ENCODE results near the gene SLC29A1. TPM values are rescaled to one million over a fixed set of nuclear protein-coding genes. Genes with fewer than 3 reads are reported as not detected.

SLC29A1 gene
- total RNA-seq, 1 donor from 2014 or later = 55.0 TPM

- peak within 1 kb of the TSS; percentile 97 for H3K27ac Mint-ChIP-seq (ENCODE audit: unreplicated experiment)
Observed at GRCh38 chr6:44257025-44257752, 33.8 kb downstream of the SLC29A1 start, which contains the start of gene SLC35B2. Gene SLC35B2, minus strand, starts transcription at chr6:44257528. Its CDS starts 118 bp downstream, at chr6:44257410.

GRCh38 chr6:44257753-44258324 lies 34.4 kb downstream of the SLC29A1 start:
- H3K36me3 Mint-ChIP-seq (ENCODE audit: low read depth) = peaks cover 23% of the 10 kb centered on the region
- peak overlapping the region; percentile 97 for H3K27ac Mint-ChIP-seq (ENCODE audit: unreplicated experiment)
- H3K4me1 Mint-ChIP-seq = peaks cover 53% of the 10 kb centered on the region
- H3K9me3 Mint-ChIP-seq = no peaks in the 10 kb centered on the region
- H3K4me3 Mint-ChIP-seq = peak overlapping the region; percentile 90
- H3K27me3 Mint-ChIP-seq (ENCODE audit: low read depth) = peaks cover 28% of the 10 kb centered on the region
- TF ChIP-seq CTCF (conservative IDR thresholded peaks at IDR 0.05) = peak; percentile 10
- DNase-seq (ENCODE audit: low read depth, low spot score) = no peak

More at GRCh38 chr6:44257025-44257752, 33.8 kb downstream of the SLC29A1 start, which contains the start of gene SLC35B2:
- TF ChIP-seq CTCF (conservative IDR thresholded peaks at IDR 0.05) = peak; percentile 88
- no peaks in the 10 kb centered on the region for H3K9me3 Mint-ChIP-seq
- H3K4me1 Mint-ChIP-seq = peaks cover 50% of the 10 kb centered on the region
- peaks cover 26% of the 10 kb centered on the region for H3K36me3 Mint-ChIP-seq (ENCODE audit: low read depth)
- peaks cover 30% of the 10 kb centered on the region for H3K27me3 Mint-ChIP-seq (ENCODE audit: low read depth)
- peak; percentile 72 for DNase-seq (ENCODE audit: low read depth, low spot score)
- peak within 1 kb of the TSS; percentile 93 for H3K4me3 Mint-ChIP-seq

DNA sequence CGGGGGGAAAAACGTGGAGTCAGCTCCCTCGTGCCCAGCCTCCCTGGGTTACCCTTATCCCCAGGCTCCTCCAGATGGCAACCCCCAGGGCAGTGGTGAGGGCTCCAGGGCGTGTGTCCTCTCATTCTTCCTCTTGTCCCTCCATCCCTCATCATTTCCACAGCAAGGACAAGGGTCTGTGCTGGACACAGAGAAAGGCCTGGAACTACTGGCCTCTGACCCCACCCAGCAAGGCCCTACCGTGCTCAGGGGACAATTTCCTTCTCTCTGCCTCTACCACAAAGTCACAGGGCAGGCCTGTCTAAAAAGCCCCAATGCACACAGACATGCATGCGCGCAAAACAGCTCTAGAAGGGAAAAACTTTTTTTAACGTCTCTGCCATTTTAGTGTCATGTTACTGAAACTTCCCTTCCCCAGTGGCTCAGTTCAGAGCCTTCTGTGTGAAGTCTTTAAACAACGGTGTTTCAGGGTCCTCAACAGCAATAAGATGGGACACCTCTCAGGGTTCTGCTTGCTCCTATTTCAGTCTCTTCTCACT lies 35.0 kb downstream of the SLC29A1 start:
- Mint-ChIP-seq H3K27ac (ENCODE audit: unreplicated experiment) (peak overlapping the region; percentile 51), H3K36me3 (ENCODE audit: low read depth) (peaks cover 18% of the 10 kb centered on the region), H3K9me3 (no peaks in the 10 kb centered on the region), H3K4me3 (peak overlapping the region; percentile 90), H3K27me3 (ENCODE audit: low read depth) (peaks cover 25% of the 10 kb centered on the region), H3K4me1 (peaks cover 53% of the 10 kb centered on the region)
- no peak for DNase-seq (ENCODE audit: low read depth, low spot score)
- no peak for TF ChIP-seq CTCF (conservative IDR thresholded peaks at IDR 0.05)

- peak overlapping the region; percentile 51 for H3K27ac Mint-ChIP-seq (ENCODE audit: unreplicated experiment)
- peaks cover 14% of the 10 kb centered on the region for H3K36me3 Mint-ChIP-seq (ENCODE audit: low read depth)
- no peak for DNase-seq (ENCODE audit: low read depth, low spot score)
- no peaks in the 10 kb centered on the region for H3K9me3 Mint-ChIP-seq
- peak overlapping the region; percentile 90 for H3K4me3 Mint-ChIP-seq
- H3K27me3 Mint-ChIP-seq (ENCODE audit: low read depth) = peaks cover 21% of the 10 kb centered on the region
- TF ChIP-seq CTCF (conservative IDR thresholded peaks at IDR 0.05) = no peak
- H3K4me1 Mint-ChIP-seq = peaks cover 53% of the 10 kb centered on the region
Observed at GRCh38 chr6:44258921-44259320, 35.5 kb downstream of the SLC29A1 start.

DNA sequence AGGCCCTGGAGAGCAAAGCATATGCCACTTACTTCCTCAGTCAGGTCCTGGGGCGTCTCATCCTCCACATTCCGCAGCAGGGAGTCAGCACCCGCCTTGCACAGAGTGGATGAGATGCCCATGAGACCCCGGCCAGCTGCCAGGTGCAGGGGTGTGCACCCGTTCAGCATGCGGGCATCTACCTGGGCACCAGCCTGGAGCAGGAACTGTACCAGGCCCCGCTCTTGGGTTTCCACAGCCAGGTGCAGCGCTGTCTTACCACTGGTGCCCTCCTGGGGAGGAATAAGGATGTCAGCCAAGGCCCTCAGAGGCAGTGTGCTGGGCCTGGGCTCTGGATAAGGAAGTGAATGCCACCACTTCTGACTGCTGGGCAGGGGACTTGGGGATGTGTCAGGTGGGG lies 36.6 kb downstream of the SLC29A1 start:
- peaks cover 56% of the 10 kb centered on the region for H3K4me1 Mint-ChIP-seq
- H3K27me3 Mint-ChIP-seq (ENCODE audit: low read depth) = peaks cover 17% of the 10 kb centered on the region
- peak overlapping the region; percentile 56 for H3K4me3 Mint-ChIP-seq
- no peaks in the 10 kb centered on the region for H3K9me3 Mint-ChIP-seq
- H3K36me3 Mint-ChIP-seq (ENCODE audit: low read depth) = peaks cover 11% of the 10 kb centered on the region
- TF ChIP-seq CTCF (conservative IDR thresholded peaks at IDR 0.05) = no peak
- H3K27ac Mint-ChIP-seq (ENCODE audit: unreplicated experiment) = no peak overlapping the region
- DNase-seq (ENCODE audit: low read depth, low spot score) = no peak
